Small intestine (tissue), 7 donors: ENCODE measurements around the gene AHSG. TPM values are rescaled to one million over a fixed set of nuclear protein-coding genes. Genes with fewer than 3 reads are reported as not detected.

ENCODE experiments used
- DNase-seq, 2 donors: peaks; one replicate each; pipeline versions ENCODE4 v3.0.0 to v3.0.0-alpha.2; 2013
- FAIRE-seq: peaks from 2 replicates; lab custom pipeline; 2012; peaks lifted over from hg19 to GRCh38; lab: Jason Lieb, UNC
- H3K27ac ChIP-seq, 3 donors: one replicate each; pipeline ENCODE4 v1.5.1; 2013; ENCODE audit warnings: low read length in 2 of 3, mild to moderate bottlenecking in 2 of 3, control low read depth in 1 of 3, inconsistent platforms in 1 of 3, low read depth in 1 of 3, moderate library complexity in 1 of 3
- H3K27me3 ChIP-seq, 3 donors: one replicate each; pipeline ENCODE4 v1.6.1; 2013; ENCODE audit warnings: low read length in 3 of 3, inconsistent platforms in 1 of 3; ENCODE audit not compliant: control insufficient read depth in 3 of 3, insufficient read depth in 3 of 3
- H3K36me3 ChIP-seq, 3 donors: one replicate each; pipeline ENCODE4 v1.6.1; 2013; ENCODE audit warnings: low read length in 3 of 3, inconsistent platforms in 1 of 3, low read depth in 1 of 3, mild to moderate bottlenecking in 1 of 3, moderate library complexity in 1 of 3; ENCODE audit not compliant: control insufficient read depth in 3 of 3, insufficient read depth in 2 of 3
- H3K4me1 ChIP-seq, 3 donors: one replicate each; pipeline ENCODE4 v1.6.1; 2013; ENCODE audit warnings: low read length in 2 of 3, inconsistent platforms in 1 of 3, low read depth in 1 of 3, mild to moderate bottlenecking in 1 of 3, moderate library complexity in 1 of 3; ENCODE audit not compliant: control insufficient read depth in 3 of 3, insufficient read depth in 2 of 3
- H3K4me3 ChIP-seq, 3 donors: one replicate each; pipeline ENCODE4 v1.5.1; 2013; ENCODE audit warnings: low read length in 3 of 3, control low read depth in 1 of 3, inconsistent platforms in 1 of 3, low read depth in 1 of 3, mild to moderate bottlenecking in 1 of 3, moderate library complexity in 1 of 3
- H3K9me3 ChIP-seq, 2 donors: one replicate each; pipeline ENCODE4 v1.6.1; 2013; ENCODE audit warnings: low read depth in 1 of 2, low read length in 1 of 2; ENCODE audit not compliant: control insufficient read depth in 2 of 2, insufficient read depth in 1 of 2
- WGBS, 3 donors: extraction: QIAGEN DNeasy Blood & Tissue Kit; methylation state at CpG; one replicate each; pipeline ENCODE4 v1.1.7; 2013; 5-methylcytosine and 5-hydroxymethylcytosine counted together
- polyA plus RNA-seq, 4 donors: library from polyadenylated mRNA; stranded (reverse) in 3 of 4; unstranded in 1 of 4; fragments of 200-250 nt in 3 of 4; fragments of 120-200 nt in 1 of 4; gene quantifications; one replicate each; pipeline versions ENCODE4 v1.2.1 to v1.2.3, GENCODE V29; 2013
- donor health status: healthy with polysubstance abuse.
- donor health status: control.
- donor health status: control.
- donor health status: Bipolar disorder and iron deficiency.
- donor health status: healthy.

Gene AHSG
- polyA plus RNA-seq, 4 donors, result 0.04 to 0.53 TPM; not detected in 2

DNA sequence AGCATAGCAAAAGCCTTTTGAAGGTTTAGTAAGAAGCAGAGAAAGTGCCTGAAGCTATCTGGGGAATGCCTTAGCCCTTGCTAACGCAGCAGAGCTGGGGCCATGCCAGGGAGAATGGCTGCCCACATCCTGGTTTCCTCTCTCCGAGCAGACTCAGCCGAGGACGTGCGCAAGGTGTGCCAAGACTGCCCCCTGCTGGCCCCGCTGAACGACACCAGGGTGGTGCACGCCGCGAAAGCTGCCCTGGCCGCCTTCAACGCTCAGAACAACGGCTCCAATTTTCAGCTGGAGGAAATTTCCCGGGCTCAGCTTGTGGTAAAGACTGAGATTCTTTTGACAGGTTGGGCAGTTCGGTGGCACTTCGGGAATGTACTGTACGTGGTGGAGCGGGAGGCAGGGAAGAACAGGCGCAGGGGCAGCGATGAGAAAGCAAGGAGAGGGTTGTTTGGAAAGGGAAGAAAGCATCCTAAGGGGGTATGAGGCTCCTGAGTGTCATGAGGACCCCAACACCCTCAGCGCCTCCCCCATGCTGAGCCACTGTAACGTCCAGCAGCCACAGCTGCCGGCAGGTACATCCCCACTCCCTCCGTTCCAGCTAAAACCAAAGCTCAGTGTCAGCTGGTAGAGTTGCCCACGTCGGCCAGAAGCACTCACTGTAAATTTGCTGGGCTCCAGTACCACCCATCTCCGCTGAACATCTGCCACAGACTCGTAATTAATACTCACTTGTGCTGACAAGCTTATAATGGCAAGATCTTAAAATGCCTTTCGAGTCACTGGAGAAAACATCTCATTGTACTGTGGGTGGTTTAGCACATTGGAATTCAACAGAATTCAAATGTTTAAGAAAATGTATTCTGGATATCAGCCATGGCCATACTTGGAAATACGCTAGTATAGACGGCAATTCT, 4.4 kb downstream of the AHSG start:
- H3K36me3 ChIP-seq, result no peaks in the 10 kb centered on the region
- H3K4me1 ChIP-seq, result peaks cover 0 to 13% (median 0%) of the 10 kb centered on the region in 3 donors
- FAIRE-seq (no peak), DNase-seq (peak; percentile 83 to 90)
- peak overlapping the region in 1 of 3 donors; percentile 8 for H3K27ac ChIP-seq
- H3K9me3 ChIP-seq, result no peaks in the 10 kb centered on the region
- H3K27me3 ChIP-seq, result no peaks in the 10 kb centered on the region
- H3K4me3 ChIP-seq, result no peak overlapping the region
- 20 to 24% (median 20%) methylated on average over 30 to 31 of the region's 31 CpGs for whole genome bisulfite sequencing, 3 donors

DNA sequence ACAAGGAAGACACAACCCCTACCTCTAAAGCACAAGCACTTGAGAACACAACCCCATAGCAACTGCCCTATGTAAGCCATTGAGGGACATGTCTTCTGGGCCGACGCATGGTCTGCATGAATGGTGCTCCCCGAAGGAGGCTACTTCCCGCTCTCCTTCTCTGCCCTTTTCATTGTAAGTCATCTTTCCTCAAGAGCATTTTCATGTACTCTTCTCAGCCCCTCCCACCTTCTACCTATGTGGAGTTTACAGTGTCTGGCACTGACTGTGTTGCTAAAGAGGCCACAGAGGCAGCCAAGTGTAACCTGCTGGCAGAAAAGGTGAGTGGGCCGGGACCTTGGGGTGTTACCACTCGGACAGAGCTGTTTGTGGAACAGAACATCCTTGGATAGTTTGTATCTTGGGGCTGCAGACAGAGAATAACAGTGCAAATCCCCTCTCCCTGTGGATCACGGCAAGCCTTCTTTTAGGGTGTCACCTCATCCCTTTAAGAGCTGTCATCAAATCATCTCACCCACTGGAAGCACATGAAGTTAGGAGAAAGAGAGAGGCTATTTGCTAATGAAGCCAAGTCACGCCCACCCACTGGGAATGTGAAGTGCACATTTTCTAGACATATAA, 5.6 kb downstream of the AHSG start:
- FAIRE-seq (no peak), DNase-seq (no peak)
- no peak overlapping the region for H3K27ac ChIP-seq
- no peaks in the 10 kb centered on the region for H3K36me3 ChIP-seq
- H3K9me3 ChIP-seq, result no peaks in the 10 kb centered on the region
- no peak overlapping the region for H3K4me3 ChIP-seq
- H3K27me3 ChIP-seq, result no peaks in the 10 kb centered on the region
- H3K4me1 ChIP-seq, result peaks cover 0 to 2% (median 0%) of the 10 kb centered on the region in 3 donors
- WGBS, 3 donors, result 88 to 92% (median 89%) methylated on average over 8 of the region's 8 CpGs

DNA sequence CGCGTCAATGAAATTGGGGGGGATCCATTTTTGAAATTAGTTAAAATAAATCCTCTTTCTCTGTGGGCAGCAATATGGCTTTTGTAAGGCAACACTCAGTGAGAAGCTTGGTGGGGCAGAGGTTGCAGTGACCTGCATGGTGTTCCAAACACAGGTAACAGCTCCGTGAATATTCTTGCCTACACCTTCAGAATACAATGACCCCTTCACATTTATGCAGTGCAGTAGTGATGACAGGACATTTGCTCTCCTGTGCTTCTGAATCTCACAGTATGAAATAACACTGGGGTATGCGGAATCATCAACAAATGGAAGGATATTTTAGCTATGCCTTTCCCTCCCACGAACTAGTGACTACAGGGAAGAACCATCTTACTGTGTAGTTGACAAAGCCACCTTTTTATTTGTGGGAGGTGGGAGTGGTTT, 6.9 kb downstream of the AHSG start:
- no peak for DNase-seq
- no peak for FAIRE-seq
- peaks cover 0 to 2% (median 0%) of the 10 kb centered on the region in 3 donors for H3K4me1 ChIP-seq
- no peaks in the 10 kb centered on the region for H3K9me3 ChIP-seq
- 89 to 90% (median 90%) methylated on average over 5 of the region's 5 CpGs for WGBS, 3 donors
- H3K27ac ChIP-seq, result no peak overlapping the region
- no peaks in the 10 kb centered on the region for H3K27me3 ChIP-seq
- no peaks in the 10 kb centered on the region for H3K36me3 ChIP-seq
- no peak overlapping the region for H3K4me3 ChIP-seq

DNA sequence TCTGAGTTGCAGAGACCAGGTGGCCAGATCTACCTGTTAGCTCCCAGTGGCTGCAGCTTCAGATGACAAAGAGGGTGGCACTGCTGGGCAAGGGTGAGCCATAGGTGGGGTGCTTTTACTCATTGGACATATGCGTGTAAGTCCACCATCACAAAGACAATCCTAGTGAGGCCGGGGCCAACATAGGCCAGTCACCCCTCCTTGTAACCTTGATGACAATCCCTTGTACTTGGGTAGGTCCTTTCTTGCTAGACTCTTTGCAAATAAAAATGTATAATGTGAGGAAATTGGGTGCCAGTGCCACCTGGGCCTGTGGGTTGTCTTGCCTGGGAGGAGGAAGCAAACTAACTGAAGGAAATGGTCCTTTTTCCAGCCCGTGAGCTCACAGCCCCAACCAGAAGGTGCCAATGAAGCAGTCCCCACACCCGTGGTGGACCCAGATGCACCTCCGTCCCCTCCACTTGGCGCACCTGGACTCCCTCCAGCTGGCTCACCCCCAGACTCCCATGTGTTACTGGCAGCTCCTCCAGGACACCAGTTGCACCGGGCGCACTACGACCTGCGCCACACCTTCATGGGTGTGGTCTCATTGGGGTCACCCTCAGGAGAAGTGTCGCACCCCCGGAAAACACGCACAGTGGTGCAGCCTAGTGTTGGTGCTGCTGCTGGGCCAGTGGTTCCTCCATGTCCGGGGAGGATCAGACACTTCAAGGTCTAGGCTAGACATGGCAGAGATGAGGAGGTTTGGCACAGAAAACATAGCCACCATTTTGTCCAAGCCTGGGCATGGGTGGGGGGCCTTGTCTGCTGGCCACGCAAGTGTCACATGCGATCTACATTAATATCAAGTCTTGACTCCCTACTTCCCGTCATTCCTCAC, 7.6 kb downstream of the AHSG start:
- no peak for DNase-seq
- no peaks in the 10 kb centered on the region for H3K9me3 ChIP-seq
- H3K36me3 ChIP-seq, result no peaks in the 10 kb centered on the region
- FAIRE-seq, result no peak
- no peak overlapping the region for H3K4me3 ChIP-seq
- H3K4me1 ChIP-seq, result no peaks in the 10 kb centered on the region
- no peaks in the 10 kb centered on the region for H3K27me3 ChIP-seq
- no peak overlapping the region for H3K27ac ChIP-seq
- WGBS, 3 donors, result 72 to 88% (median 84%) methylated on average over 17 of the region's 17 CpGs

DNA sequence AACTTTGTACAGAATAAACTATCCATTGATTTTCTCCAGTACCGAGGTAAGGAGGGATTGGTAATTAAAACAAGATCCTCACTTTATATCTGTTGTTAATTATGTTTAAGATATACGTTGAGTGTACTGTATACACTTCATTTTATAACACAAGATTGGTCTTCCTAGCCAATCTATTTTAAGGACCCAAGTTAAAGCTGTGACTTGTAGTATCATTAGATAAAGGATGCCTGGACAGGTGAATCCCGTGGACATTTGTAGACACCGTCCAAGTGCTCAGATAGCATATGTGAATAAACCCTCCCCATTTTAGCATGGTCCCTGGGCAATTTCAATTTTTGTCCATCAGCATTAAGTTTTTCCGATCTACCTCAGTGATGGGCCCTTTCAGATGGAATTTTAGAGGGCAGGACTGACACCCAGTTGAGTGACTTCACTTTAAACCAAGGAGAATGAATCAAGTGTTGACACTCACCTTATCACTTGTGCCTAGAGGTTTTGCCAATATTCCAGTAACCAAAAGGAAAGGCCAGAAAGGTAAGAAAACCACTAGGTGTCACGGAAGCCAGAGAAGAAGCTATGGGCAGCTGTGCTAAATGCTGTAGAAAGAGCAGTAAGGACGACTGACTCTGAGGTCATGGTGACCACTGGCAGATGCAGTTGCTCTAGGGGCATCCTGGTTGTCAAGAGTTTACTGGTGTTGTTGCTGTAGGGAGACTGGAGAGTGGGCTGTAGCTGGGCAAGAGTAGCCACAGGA, 9.2 kb downstream of the AHSG start:
- Histone ChIP-seq H3K4me1 (no peaks in the 10 kb centered on the region), H3K27ac (no peak overlapping the region), H3K36me3 (no peaks in the 10 kb centered on the region), H3K4me3 (no peak overlapping the region), H3K9me3 (no peaks in the 10 kb centered on the region), H3K27me3 (no peaks in the 10 kb centered on the region)
- DNase-seq, result no peak
- no peak for FAIRE-seq
- WGBS, 3 donors, result 63 to 77% (median 74%) methylated on average over 7 of the region's 7 CpGs

DNA sequence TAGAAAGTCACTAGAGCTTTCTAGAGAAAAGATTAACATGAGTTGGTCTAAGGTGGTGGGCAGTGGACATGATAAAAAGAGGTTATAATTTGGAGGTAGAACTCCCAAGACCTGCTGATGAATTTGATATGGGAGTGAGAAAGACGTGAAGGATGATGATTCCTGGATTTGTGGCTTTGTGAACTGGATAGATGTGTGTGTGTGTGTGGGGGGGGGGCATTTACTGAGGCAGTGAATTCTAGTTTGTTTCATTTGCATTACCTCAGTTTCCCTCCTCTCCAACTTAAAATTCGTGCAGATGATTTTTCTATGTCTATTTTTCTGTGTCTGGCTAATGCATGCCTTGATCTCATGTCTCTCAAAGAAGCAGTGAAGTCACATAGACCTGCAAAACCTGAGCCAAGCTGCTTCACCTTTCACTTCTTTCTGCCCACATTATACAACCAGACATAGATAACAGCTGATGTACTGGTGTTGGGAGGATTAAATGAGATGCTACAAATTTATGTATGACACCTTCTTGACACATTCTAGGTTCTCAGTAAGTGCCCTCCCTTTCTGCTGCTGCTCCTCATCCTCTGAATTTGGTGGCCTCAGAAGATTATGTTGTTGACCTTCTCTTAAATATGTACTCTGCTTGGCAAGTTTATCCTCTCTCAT, 9.9 kb downstream of the AHSG start:
- FAIRE-seq, result no peak
- Histone ChIP-seq H3K27ac (no peak overlapping the region), H3K4me3 (no peak overlapping the region), H3K9me3 (no peaks in the 10 kb centered on the region), H3K36me3 (no peaks in the 10 kb centered on the region), H3K27me3 (no peaks in the 10 kb centered on the region), H3K4me1 (no peaks in the 10 kb centered on the region)
- 28 to 56% (median 53%) methylated on average over 2 of the region's 2 CpGs for WGBS, 3 donors
- no peak for DNase-seq

DNA sequence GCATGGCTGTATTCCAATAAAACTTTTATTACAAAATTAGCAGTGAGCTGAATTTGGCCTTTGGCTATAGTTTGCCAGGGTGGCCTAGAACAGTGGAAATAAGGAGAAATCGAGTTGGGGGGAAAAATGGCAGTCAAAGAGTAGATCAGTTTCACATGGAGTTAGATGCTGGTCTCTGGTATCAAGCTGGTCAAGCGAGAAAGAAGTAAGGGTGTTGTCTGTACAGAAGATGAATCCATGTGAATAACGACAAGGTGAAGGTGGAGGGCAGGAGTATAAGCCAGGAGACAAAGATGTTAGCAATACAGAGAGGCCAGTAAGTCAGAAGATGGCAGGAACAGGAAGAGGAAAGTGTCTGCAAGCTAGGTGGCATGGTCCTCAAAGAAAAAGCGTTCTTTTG, 11.7 kb downstream of the AHSG start:
- FAIRE-seq (no peak), DNase-seq (no peak)
- no peaks in the 10 kb centered on the region for H3K4me1 ChIP-seq
- WGBS, 3 donors, result 76 to 81% (median 81%) methylated on average over 4 of the region's 4 CpGs
- H3K36me3 ChIP-seq, result no peaks in the 10 kb centered on the region
- H3K4me3 ChIP-seq, result no peak overlapping the region
- no peaks in the 10 kb centered on the region for H3K9me3 ChIP-seq
- no peaks in the 10 kb centered on the region for H3K27me3 ChIP-seq
- no peak overlapping the region for H3K27ac ChIP-seq
